OCI-LY1 (cell line): ENCODE measurements around the gene LBH.

ENCODE experiments used
- H2AFZ ChIP-seq: fragments of 200-600 bp; sonication (generic), shearing (Covaris generic); 2 replicates; pipeline ENCODE4 v1.6.0; 2014; ENCODE audit warnings: antibody characterized with exemption, mild to moderate bottlenecking, low read length
- H3F3A ChIP-seq: fragments of 200-600 bp; sonication (generic), shearing (Covaris generic); 2 replicates; pipeline ENCODE4 v1.6.0; 2014; ENCODE audit warnings: mild to moderate bottlenecking, antibody characterized with exemption, low read length, moderate library complexity; ENCODE audit not compliant: insufficient read depth
- H3K27ac ChIP-seq: fragments of 200-600 bp; sonication (generic); 2 replicates; pipeline ENCODE4 v1.5.1; 2014; ENCODE audit warnings: low read length, mixed run types, mild to moderate bottlenecking, low read depth; ENCODE audit not compliant: poor library complexity, severe bottlenecking
- H3K27me3 ChIP-seq: fragments of 200-600 bp; sonication (generic); 2 replicates; pipeline ENCODE4 v1.6.0; 2014; ENCODE audit warnings: antibody characterized with exemption, mild to moderate bottlenecking, low read length, moderate library complexity; ENCODE audit not compliant: insufficient read depth
- H3K36me3 ChIP-seq: fragments of 200-600 bp; sonication (generic); 2 replicates; pipeline ENCODE4 v1.6.1; 2014; ENCODE audit warnings: mild to moderate bottlenecking, antibody characterized with exemption, low read length, moderate library complexity, mixed read lengths; ENCODE audit not compliant: insufficient read depth
- H3K4me1 ChIP-seq: fragments of 200-600 bp; sonication (generic); 2 replicates; pipeline ENCODE4 v1.5.1; 2014; ENCODE audit warnings: mild to moderate bottlenecking, low read length, moderate library complexity; ENCODE audit not compliant: insufficient read depth, severe bottlenecking
- H3K4me2 ChIP-seq: fragments of 200-600 bp; sonication (generic), shearing (Covaris generic); 2 replicates; pipeline ENCODE4 v1.6.1; 2014; ENCODE audit warnings: low read length
- H3K4me3 ChIP-seq: fragments of 200-600 bp; sonication (generic); 2 replicates; pipeline ENCODE4 v1.5.1; 2014; ENCODE audit warnings: low read length, low read depth, mild to moderate bottlenecking, mixed read lengths; ENCODE audit not compliant: poor library complexity, severe bottlenecking
- H3K79me2 ChIP-seq: fragments of 200-600 bp; shearing (Covaris generic); 2 replicates; pipeline ENCODE4 v1.6.1; 2016; ENCODE audit warnings: mixed run types, low read length, mixed read lengths; ENCODE audit not compliant: insufficient read depth
- H3K9ac ChIP-seq: fragments of 200-600 bp; sonication (generic), shearing (Covaris generic); 2 replicates; pipeline ENCODE4 v1.6.1; 2014; ENCODE audit warnings: mild to moderate bottlenecking, low read length, mixed read lengths
- H3K9me2 ChIP-seq: fragments of 200-600 bp; sonication (generic), shearing (Covaris generic); 2 replicates; pipeline ENCODE4 v1.6.1; 2014; ENCODE audit warnings: low read depth, mild to moderate bottlenecking, low read length, mixed read lengths
- H3K9me3 ChIP-seq: fragments of 200-600 bp; shearing (Covaris generic); 2 replicates; pipeline ENCODE4 v1.6.1; 2014; ENCODE audit warnings: low read length, mixed read lengths
- H4K20me1 ChIP-seq: fragments of 200-600 bp; sonication (generic), shearing (Covaris generic); 2 replicates; pipeline ENCODE4 v1.6.0; 2016; ENCODE audit warnings: mild to moderate bottlenecking, low read length; ENCODE audit not compliant: insufficient read depth
- CTCF ChIP-seq: fragments of 200-600 bp; sonication (generic), shearing (Covaris generic); IDR thresholded peaks from 2 replicates; pipeline ENCODE4 v1.5.1; 2017; ENCODE audit warnings: mild to moderate bottlenecking, antibody characterized with exemption, low read length, moderate library complexity, mixed read lengths
- EZH2 ChIP-seq: fragments of 200-600 bp; sonication (generic), shearing (Covaris generic); IDR thresholded peaks from 2 replicates; pipeline ENCODE4 v1.8.0; 2017; ENCODE audit warnings: borderline replicate concordance, mixed run types, mild to moderate bottlenecking, antibody characterized with exemption, low read length, moderate library complexity, mixed read lengths

Gene LBH

GRCh38 chr2:30218814-30219213 is 12.5 kb upstream of the LBH start:
- no peaks in the 10 kb centered on the region for H3K4me1 ChIP-seq
- no peaks in the 10 kb centered on the region for H4K20me1 ChIP-seq
- H3K9ac ChIP-seq = no peak overlapping the region
- no peak overlapping the region for H3K4me3 ChIP-seq
- no peaks in the 10 kb centered on the region for H3K79me2 ChIP-seq
- no peaks in the 10 kb centered on the region for H3K9me2 ChIP-seq
- H3K4me2 ChIP-seq = no peak overlapping the region
- no peaks in the 10 kb centered on the region for H3K36me3 ChIP-seq
- H3F3A ChIP-seq = no peaks in the 10 kb centered on the region
- H3K9me3 ChIP-seq = no peaks in the 10 kb centered on the region
- H2AFZ ChIP-seq = no peak overlapping the region
- no peaks in the 10 kb centered on the region for H3K27me3 ChIP-seq
- no peak overlapping the region for H3K27ac ChIP-seq
- TF ChIP-seq CTCF = no peak

- Histone ChIP-seq H3K9ac (no peak overlapping the region), H3K9me3 (no peaks in the 10 kb centered on the region), H3K9me2 (no peaks in the 10 kb centered on the region), H3K27me3 (no peaks in the 10 kb centered on the region), H3K79me2 (no peaks in the 10 kb centered on the region), H2AFZ (no peak overlapping the region), H3K36me3 (no peaks in the 10 kb centered on the region), H3K27ac (no peak overlapping the region), H3F3A (no peaks in the 10 kb centered on the region), H4K20me1 (no peaks in the 10 kb centered on the region), H3K4me1 (peaks cover 7% of the 10 kb centered on the region), H3K4me3 (no peak overlapping the region), H3K4me2 (no peak overlapping the region)
- TF ChIP-seq CTCF = no peak
- no peak for TF ChIP-seq EZH2
These were observed 11.2 kb upstream of the LBH start for GRCh38 chr2:30219886-30220875.

- H3F3A ChIP-seq = no peaks in the 10 kb centered on the region
- no peak overlapping the region for H3K4me3 ChIP-seq
- no peak for TF ChIP-seq EZH2
- no peak for TF ChIP-seq CTCF
- H3K9me3 ChIP-seq = no peaks in the 10 kb centered on the region
- H3K27ac ChIP-seq = no peak overlapping the region
- peaks cover 9% of the 10 kb centered on the region for H3K4me1 ChIP-seq
- no peaks in the 10 kb centered on the region for H3K36me3 ChIP-seq
- no peak overlapping the region for H3K9ac ChIP-seq
- H2AFZ ChIP-seq = no peak overlapping the region
- H3K27me3 ChIP-seq = no peaks in the 10 kb centered on the region
- H3K79me2 ChIP-seq = no peaks in the 10 kb centered on the region
- H3K4me2 ChIP-seq = no peak overlapping the region
- H4K20me1 ChIP-seq = no peaks in the 10 kb centered on the region
- H3K9me2 ChIP-seq = no peaks in the 10 kb centered on the region
These were observed 9.8 kb upstream of the LBH start for GRCh38 chr2:30221531-30221930.
